ENCODE measurements around the gene HID1.
"Not testable (repeated sequence)": the region's sequence is repeated elsewhere in the genome, so short reads cannot be mapped to it uniquely, and the experiment has no call there.

Gene HID1

DNA sequence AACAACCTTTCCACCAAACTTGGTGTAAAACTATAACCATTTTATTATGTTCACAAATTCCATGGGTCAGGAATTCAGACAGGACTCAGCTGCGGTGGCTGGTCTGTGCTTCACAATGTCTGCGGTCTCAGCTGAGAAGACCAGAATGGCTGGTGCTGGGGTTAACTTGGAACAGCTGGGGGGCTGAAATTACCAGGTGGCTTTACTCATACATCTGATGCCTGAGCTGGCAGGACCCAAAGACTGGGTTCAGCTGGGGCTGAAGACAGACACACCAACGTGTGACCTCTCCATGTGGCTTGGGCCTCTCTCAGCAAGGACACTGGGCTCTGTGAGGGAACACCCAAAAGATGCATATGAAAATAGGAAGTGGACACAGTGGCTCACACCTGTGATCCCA, 5.7 kb upstream of the HID1 start:
- H3K27me3 ChIP-seq (replicated peaks; ENCODE audit: control insufficient read depth, insufficient read depth, low read length), result peaks cover 13% of the 10 kb centered on the region
- H3K36me3 ChIP-seq (ENCODE audit: control insufficient read depth, insufficient read depth, low read length, severe bottlenecking), result no peaks in the 10 kb centered on the region
- peaks cover 8% of the 10 kb centered on the region for H3K4me1 ChIP-seq (ENCODE audit: control insufficient read depth, insufficient read depth, low read length)
- H3K9me3 ChIP-seq (ENCODE audit: control insufficient read depth, low read length), result no peaks in the 10 kb centered on the region
- H3K9ac ChIP-seq (ENCODE audit: low read length), result no peak overlapping the region
- H3K4me3 ChIP-seq (ENCODE audit: low read length), result no peak overlapping the region
- DNase-seq (ENCODE audit: low read depth), result no peak

DNA sequence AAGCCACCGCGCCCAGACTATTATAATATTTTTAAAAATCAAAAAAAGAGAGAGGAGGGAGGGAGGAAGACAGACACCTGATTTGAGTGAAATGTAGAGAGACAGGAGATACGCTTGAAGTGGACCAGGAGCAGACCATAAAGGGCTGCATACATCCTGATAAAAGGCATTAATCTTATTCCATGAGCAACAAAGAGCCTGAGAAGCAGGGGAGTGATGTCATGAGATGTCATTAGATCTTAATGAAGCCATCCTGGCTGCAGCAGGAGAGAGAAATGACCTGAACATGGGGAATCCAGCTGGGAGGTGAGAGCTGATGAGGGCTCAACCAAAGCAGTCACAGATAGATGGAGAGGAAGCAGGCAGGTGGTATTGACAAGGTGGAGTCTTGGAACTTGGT, 5.2 kb upstream of the HID1 start:
- H3K4me1 ChIP-seq (ENCODE audit: control insufficient read depth, insufficient read depth, low read length), result peaks cover 8% of the 10 kb centered on the region
- no peaks in the 10 kb centered on the region for H3K9me3 ChIP-seq (ENCODE audit: control insufficient read depth, low read length)
- H3K9ac ChIP-seq (ENCODE audit: low read length), result no peak overlapping the region
- DNase-seq (ENCODE audit: low read depth), result no peak
- no peaks in the 10 kb centered on the region for H3K36me3 ChIP-seq (ENCODE audit: control insufficient read depth, insufficient read depth, low read length, severe bottlenecking)
- no peak overlapping the region for H3K4me3 ChIP-seq (ENCODE audit: low read length)
- peaks cover 17% of the 10 kb centered on the region for H3K27me3 ChIP-seq (replicated peaks; ENCODE audit: control insufficient read depth, insufficient read depth, low read length)

DNA sequence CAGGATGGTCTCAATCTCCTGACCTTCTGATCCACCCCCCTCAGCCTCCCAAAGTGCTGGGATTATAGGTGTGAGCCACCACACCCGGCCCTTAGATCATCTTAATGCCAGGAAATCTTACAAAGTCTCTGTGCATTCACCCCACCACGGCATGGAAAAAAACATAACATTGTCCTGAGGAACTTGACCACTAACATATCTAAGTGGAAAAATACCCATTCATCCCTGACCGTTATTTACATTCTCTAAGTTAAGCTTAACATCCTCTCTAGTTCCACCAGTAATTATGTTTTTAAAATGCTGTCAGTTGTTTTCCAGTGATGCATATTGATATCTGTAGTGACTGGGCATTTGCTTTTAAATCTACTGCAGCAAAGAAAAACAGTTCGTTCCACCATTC, 3.4 kb upstream of the HID1 start:
- H3K9ac ChIP-seq (ENCODE audit: low read length), result no peak overlapping the region
- peaks cover 28% of the 10 kb centered on the region for H3K27me3 ChIP-seq (replicated peaks; ENCODE audit: control insufficient read depth, insufficient read depth, low read length)
- H3K36me3 ChIP-seq (ENCODE audit: control insufficient read depth, insufficient read depth, low read length, severe bottlenecking), result no peaks in the 10 kb centered on the region
- H3K4me1 ChIP-seq (ENCODE audit: control insufficient read depth, insufficient read depth, low read length), result no peaks in the 10 kb centered on the region
- no peaks in the 10 kb centered on the region for H3K9me3 ChIP-seq (ENCODE audit: control insufficient read depth, low read length)
- H3K4me3 ChIP-seq (ENCODE audit: low read length), result no peak overlapping the region
- DNase-seq (ENCODE audit: low read depth), result no peak

DNA sequence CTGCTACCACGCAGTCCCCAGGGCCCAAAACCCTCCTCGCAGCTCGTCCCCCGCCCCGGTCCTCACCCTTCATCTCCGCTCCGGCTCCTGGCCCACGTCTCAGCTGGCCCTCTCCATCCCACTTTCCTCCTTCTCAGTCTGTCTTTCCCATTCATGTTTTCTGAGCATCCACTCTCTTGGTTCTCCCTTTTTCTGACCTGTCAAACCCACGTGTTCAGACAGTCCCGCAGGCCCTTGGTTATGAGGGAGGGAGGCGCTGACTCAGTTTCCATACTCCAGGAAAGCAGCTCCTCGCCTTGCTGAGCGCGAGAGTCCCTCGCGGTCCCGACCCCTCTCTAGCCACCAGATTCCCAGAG, 392 bp upstream of the HID1 start:
- Histone ChIP-seq H3K9ac (ENCODE audit: low read length) (no peak overlapping the region), H3K36me3 (ENCODE audit: control insufficient read depth, insufficient read depth, low read length, severe bottlenecking) (no peaks in the 10 kb centered on the region), H3K4me1 (ENCODE audit: control insufficient read depth, insufficient read depth, low read length) (no peaks in the 10 kb centered on the region), H3K9me3 (ENCODE audit: control insufficient read depth, low read length) (no peaks in the 10 kb centered on the region), H3K4me3 (ENCODE audit: low read length) (no peak overlapping the region), H3K27me3 (replicated peaks; ENCODE audit: control insufficient read depth, insufficient read depth, low read length) (peaks cover 36% of the 10 kb centered on the region)
- no peak for DNase-seq (ENCODE audit: low read depth)

DNA sequence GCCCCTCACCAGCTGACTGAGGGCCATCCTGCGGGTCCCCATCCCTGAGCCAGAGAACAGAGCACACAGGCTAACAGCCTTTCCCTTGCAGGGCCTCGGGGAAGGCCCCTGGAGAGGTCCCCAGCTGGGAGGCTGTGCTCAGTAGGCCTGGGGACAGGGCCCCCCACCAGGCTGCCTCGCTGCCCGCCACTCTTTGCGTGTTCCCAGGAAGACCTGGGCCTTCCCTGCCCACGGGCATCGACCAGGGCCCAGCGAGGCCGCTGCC, 785 bp downstream of the HID1 start:
- no peaks in the 10 kb centered on the region for H3K9me3 ChIP-seq (ENCODE audit: control insufficient read depth, low read length)
- DNase-seq (ENCODE audit: low read depth), result no peak
- no peak overlapping the region for H3K9ac ChIP-seq (ENCODE audit: low read length)
- H3K4me3 ChIP-seq (ENCODE audit: low read length), result no peak overlapping the region
- peaks cover 36% of the 10 kb centered on the region for H3K27me3 ChIP-seq (replicated peaks; ENCODE audit: control insufficient read depth, insufficient read depth, low read length)
- H3K4me1 ChIP-seq (ENCODE audit: control insufficient read depth, insufficient read depth, low read length), result no peaks in the 10 kb centered on the region
- no peaks in the 10 kb centered on the region for H3K36me3 ChIP-seq (ENCODE audit: control insufficient read depth, insufficient read depth, low read length, severe bottlenecking)

DNA sequence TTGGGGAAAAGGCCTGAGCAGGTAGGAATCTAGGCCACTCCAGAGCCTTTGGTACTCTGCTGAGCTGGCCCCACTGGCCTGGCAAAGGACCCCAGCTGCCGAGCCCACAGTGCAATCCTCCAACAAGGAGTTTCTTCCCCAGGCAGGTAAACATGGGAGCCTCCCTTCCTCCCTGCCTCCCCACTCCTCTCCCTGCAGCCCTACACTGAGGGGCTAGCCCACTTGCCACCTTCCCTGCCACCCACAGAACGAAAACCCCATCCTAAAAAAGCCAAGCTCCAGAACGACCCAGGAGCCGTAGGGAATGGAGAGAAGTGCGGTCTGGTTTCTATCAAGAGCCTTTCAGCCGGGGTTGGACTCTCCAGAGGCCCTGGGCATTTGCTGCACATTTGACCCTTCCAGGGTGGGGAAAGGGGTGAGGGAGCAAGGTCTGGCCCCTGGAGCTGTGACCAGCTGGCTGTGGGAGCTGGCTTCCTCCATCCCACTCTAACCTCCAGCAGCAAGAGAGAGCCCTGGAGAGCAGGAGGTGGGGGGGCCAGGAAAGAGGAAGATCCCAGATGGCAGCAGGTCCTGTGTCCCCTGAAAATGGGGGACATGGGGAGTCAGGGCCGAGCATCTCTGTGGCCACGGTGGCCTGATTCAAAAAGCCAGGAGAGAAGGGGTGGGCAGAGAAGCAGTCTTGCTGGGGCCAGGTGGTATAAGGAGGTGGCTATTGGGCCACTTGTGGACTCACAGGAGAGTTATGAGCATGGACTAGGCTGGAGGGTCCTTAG, 1.3 kb downstream of the HID1 start:
- H3K9me3 ChIP-seq (ENCODE audit: control insufficient read depth, low read length), result no peaks in the 10 kb centered on the region
- H3K4me3 ChIP-seq (ENCODE audit: low read length), result no peak overlapping the region
- peaks cover 36% of the 10 kb centered on the region for H3K27me3 ChIP-seq (replicated peaks; ENCODE audit: control insufficient read depth, insufficient read depth, low read length)
- no peaks in the 10 kb centered on the region for H3K36me3 ChIP-seq (ENCODE audit: control insufficient read depth, insufficient read depth, low read length, severe bottlenecking)
- no peak for DNase-seq (ENCODE audit: low read depth)
- no peak overlapping the region for H3K9ac ChIP-seq (ENCODE audit: low read length)
- no peaks in the 10 kb centered on the region for H3K4me1 ChIP-seq (ENCODE audit: control insufficient read depth, insufficient read depth, low read length)

DNA sequence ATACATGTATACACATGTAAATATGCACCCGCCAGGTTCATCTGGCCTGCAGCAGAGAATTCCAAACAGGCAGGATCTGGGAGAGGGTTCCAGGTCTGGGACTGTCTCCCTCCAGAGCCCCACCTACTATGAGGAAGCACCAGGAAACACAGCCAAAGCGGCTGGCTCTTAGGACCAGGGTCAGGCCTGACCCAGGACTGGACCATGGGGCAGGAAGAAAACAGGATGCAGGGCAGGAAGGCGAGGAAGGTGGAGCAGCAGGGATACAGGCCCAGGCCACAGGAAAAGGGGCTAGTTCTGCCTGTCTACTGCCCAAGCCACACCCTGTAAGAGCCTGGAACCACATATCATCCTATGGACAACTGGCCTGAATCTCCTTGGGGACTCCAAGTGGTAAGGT, 2.2 kb downstream of the HID1 start:
- Histone ChIP-seq H3K9ac (ENCODE audit: low read length) (no peak overlapping the region), H3K36me3 (ENCODE audit: control insufficient read depth, insufficient read depth, low read length, severe bottlenecking) (no peaks in the 10 kb centered on the region), H3K9me3 (ENCODE audit: control insufficient read depth, low read length) (no peaks in the 10 kb centered on the region), H3K27me3 (replicated peaks; ENCODE audit: control insufficient read depth, insufficient read depth, low read length) (peaks cover 33% of the 10 kb centered on the region), H3K4me1 (ENCODE audit: control insufficient read depth, insufficient read depth, low read length) (no peaks in the 10 kb centered on the region), H3K4me3 (ENCODE audit: low read length) (no peak overlapping the region)
- no peak for DNase-seq (ENCODE audit: low read depth)

DNA sequence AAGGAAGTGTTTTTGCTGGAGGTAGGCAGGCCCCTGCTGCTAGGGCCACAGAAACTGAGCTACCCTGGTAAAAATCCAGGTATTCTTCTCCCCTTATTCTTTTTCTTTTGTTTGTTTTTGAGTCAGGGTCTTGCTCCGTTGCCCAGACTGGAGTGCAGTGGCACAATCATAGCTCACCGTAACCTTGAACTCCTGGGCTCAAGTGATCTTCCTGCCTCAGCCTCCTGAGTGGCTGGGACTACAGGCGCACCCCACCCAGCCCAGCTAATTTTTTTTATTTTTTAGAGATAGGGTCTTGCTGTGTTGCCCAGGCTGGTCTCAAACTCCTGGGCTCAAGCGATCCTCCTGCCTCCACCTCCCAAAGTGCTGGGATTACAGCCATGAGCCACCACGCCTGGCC, 3.1 kb downstream of the HID1 start:
- H3K4me1 ChIP-seq (ENCODE audit: control insufficient read depth, insufficient read depth, low read length); H3K36me3 ChIP-seq (ENCODE audit: control insufficient read depth, insufficient read depth, low read length, severe bottlenecking); DNase-seq (ENCODE audit: low read depth); H3K9ac ChIP-seq (ENCODE audit: low read length); H3K9me3 ChIP-seq (ENCODE audit: control insufficient read depth, low read length); H3K4me3 ChIP-seq (ENCODE audit: low read length): not testable (repeated sequence)
- peaks cover 35% of the 10 kb centered on the region for H3K27me3 ChIP-seq (replicated peaks; ENCODE audit: control insufficient read depth, insufficient read depth, low read length)

DNA sequence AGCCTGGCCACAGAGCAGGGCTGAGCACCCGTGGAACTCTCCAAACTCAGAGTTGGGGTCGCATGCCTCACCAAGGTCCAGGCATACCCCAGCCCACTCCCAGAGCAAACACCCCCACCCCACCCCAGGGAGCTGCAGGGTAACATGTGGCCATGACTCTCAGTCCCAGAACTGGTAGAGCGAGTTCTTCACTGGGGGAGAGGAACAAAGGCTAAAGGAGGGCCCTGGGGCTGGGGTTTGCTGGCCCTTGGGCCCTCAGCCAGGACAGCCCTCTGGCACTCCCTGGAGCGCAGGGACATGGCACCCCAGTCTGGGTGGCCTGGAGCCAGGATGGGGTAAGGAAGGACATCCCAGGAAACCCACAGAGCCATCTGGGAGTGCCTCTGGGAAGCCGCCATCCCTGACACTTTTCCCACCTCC, 4.2 kb downstream of the HID1 start:
- no peaks in the 10 kb centered on the region for H3K4me1 ChIP-seq (ENCODE audit: control insufficient read depth, insufficient read depth, low read length)
- no peak overlapping the region for H3K4me3 ChIP-seq (ENCODE audit: low read length)
- no peak for DNase-seq (ENCODE audit: low read depth)
- H3K27me3 ChIP-seq (replicated peaks; ENCODE audit: control insufficient read depth, insufficient read depth, low read length), result peaks cover 40% of the 10 kb centered on the region
- no peaks in the 10 kb centered on the region for H3K36me3 ChIP-seq (ENCODE audit: control insufficient read depth, insufficient read depth, low read length, severe bottlenecking)
- H3K9me3 ChIP-seq (ENCODE audit: control insufficient read depth, low read length), result no peaks in the 10 kb centered on the region
- H3K9ac ChIP-seq (ENCODE audit: low read length), result no peak overlapping the region

DNA sequence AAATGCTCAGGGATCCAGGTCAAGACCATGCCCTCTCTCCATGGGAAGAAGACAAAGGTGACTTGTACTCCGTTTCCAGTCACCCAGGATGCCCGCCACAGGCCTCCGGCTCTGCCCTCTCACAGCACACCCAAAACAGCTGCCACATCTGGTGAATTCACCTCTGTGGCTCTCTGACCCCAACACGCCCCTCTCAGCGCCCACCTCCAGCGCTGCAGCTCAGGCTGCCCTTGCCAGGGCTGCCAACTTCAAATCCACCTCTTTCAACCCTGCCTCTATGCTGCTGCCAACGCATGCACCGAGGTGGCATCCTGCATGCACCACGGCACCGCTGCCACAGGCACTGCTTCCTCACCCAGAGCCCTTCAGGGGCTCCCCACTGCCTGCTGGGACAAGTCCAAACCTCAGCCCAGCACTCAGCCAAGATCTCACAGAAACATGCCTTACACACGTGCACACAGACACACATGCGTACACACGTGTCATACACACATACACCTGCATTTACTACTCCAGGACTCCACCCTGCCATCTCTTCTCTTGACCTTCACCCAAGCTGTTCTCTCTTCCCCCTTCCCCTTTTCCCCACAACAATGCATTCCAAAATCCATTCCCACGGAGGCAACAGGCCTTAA, 7.5 kb downstream of the HID1 start:
- Histone ChIP-seq H3K27me3 (replicated peaks; ENCODE audit: control insufficient read depth, insufficient read depth, low read length) (peaks cover 21% of the 10 kb centered on the region), H3K4me3 (ENCODE audit: low read length) (no peak overlapping the region), H3K9me3 (ENCODE audit: control insufficient read depth, low read length) (no peaks in the 10 kb centered on the region), H3K9ac (ENCODE audit: low read length) (no peak overlapping the region), H3K4me1 (ENCODE audit: control insufficient read depth, insufficient read depth, low read length) (no peaks in the 10 kb centered on the region), H3K36me3 (ENCODE audit: control insufficient read depth, insufficient read depth, low read length, severe bottlenecking) (no peaks in the 10 kb centered on the region)
- DNase-seq (ENCODE audit: low read depth), result no peak

DNA sequence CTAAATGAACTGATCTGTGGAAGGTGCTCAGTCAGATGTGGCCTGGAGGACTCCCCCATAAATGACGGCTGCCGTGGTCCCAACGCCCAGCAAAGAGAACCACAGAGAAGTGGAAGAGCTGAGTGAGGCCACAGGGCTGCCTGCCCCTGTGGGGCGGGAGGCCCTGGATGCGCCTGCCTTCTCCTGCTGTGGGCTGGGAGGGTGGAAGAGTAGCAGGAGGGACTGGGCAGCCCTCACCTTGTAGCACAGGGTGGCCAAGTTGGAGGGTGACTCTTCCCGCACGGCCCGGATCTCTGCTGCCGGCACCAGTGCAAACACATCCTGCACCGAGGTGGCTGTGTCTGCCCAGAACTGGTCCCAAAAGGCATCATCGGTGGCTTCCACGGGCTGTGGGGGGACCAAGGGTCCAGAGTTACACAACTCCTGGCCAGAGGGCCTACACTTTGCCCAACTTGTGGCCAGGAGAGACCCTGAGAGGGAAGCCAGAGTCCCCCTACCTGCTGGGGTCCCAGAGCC, 8.3 kb downstream of the HID1 start:
- Histone ChIP-seq H3K9me3 (ENCODE audit: control insufficient read depth, low read length) (no peaks in the 10 kb centered on the region), H3K36me3 (ENCODE audit: control insufficient read depth, insufficient read depth, low read length, severe bottlenecking) (no peaks in the 10 kb centered on the region), H3K27me3 (replicated peaks; ENCODE audit: control insufficient read depth, insufficient read depth, low read length) (peaks cover 21% of the 10 kb centered on the region), H3K9ac (ENCODE audit: low read length) (no peak overlapping the region), H3K4me3 (ENCODE audit: low read length) (no peak overlapping the region), H3K4me1 (ENCODE audit: control insufficient read depth, insufficient read depth, low read length) (no peaks in the 10 kb centered on the region)
- DNase-seq (ENCODE audit: low read depth), result no peak

DNA sequence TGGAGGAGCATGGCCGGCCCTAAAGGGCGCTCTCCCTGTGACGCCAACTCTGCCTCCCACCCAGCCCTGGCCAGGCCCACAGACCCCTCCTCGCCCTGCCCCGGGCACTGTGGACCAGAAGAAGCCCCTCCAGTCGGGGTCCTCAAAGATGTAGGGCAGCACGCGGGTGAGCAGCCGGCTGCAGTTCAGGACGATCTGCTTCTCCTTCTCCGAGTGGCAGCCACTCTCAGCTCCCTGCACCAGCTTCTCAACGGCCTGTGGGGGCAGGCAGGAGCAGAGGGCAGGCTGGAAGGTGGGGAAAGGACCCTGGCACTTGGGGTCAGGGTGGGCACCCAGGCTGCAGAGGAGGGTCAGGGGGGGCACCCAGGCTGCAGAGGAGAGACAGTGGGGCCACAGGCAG, 8.9 kb downstream of the HID1 start:
- Histone ChIP-seq H3K4me3 (ENCODE audit: low read length) (no peak overlapping the region), H3K27me3 (replicated peaks; ENCODE audit: control insufficient read depth, insufficient read depth, low read length) (peaks cover 19% of the 10 kb centered on the region), H3K9ac (ENCODE audit: low read length) (no peak overlapping the region), H3K4me1 (ENCODE audit: control insufficient read depth, insufficient read depth, low read length) (no peaks in the 10 kb centered on the region), H3K9me3 (ENCODE audit: control insufficient read depth, low read length) (no peaks in the 10 kb centered on the region), H3K36me3 (ENCODE audit: control insufficient read depth, insufficient read depth, low read length, severe bottlenecking) (no peaks in the 10 kb centered on the region)
- DNase-seq (ENCODE audit: low read depth), result no peak
